Measurements from ENCODE around the gene MRPL46. TPM values are rescaled to one million over a fixed set of nuclear protein-coding genes. Genes with fewer than 3 reads are reported as not detected.

The MRPL46 gene
- total RNA-seq, 1 donor from 2014 or later = 17.8 TPM

DNA sequence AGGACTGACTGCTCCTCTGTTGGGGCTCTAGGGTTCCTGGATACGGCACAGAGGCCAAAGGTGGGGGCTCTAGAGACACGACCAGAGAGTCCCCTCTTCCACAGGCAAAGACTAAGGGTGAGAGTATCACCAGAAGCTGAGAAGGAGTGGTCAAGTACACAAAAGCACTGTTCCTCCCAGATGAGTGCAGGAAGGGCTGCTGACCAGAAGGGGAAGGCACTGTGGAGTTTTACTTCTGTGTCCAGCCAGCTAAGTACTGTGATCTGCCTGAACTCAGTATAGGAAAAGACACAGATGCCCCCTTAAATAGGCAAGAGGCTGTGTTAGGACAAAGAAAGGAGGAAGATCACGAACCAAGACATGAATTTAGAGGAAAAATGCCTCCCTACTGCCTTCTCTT lies 12.0 kb upstream of the MRPL46 start:
- Mint-ChIP-seq H3K4me1 (peaks cover 13% of the 10 kb centered on the region), H3K27ac (no peak overlapping the region), H3K27me3 (ENCODE audit: insufficient read depth, low read depth) (peaks cover 17% of the 10 kb centered on the region), H3K4me3 (no peak overlapping the region), H3K9me3 (no peaks in the 10 kb centered on the region), H3K36me3 (peaks cover 16% of the 10 kb centered on the region)
- H3K4me3 ChIP-seq = no peak overlapping the region
- TF ChIP-seq EZH2 (IDR thresholded peaks at IDR 0.05) (no peak), EZH2phosphoT487 (IDR thresholded peaks at IDR 0.05) (no peak)
- TF ChIP-seq, protein P1, sequence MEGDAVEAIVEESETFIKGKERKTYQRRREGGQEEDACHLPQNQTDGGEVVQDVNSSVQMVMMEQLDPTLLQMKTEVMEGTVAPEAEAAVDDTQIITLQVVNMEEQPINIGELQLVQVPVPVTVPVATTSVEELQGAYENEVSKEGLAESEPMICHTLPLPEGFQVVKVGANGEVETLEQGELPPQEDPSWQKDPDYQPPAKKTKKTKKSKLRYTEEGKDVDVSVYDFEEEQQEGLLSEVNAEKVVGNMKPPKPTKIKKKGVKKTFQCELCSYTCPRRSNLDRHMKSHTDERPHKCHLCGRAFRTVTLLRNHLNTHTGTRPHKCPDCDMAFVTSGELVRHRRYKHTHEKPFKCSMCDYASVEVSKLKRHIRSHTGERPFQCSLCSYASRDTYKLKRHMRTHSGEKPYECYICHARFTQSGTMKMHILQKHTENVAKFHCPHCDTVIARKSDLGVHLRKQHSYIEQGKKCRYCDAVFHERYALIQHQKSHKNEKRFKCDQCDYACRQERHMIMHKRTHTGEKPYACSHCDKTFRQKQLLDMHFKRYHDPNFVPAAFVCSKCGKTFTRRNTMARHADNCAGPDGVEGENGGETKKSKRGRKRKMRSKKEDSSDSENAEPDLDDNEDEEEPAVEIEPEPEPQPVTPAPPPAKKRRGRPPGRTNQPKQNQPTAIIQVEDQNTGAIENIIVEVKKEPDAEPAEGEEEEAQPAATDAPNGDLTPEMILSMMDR (IDR thresholded peaks at IDR 0.05) = no peak
- no peaks in the 10 kb centered on the region for H4K20me1 ChIP-seq (ENCODE audit: low read depth)
- no peak for DNase-seq (ENCODE audit: low spot score)
- H2AFZ ChIP-seq (replicated peaks) = no peak overlapping the region
- peaks cover 10% of the 10 kb centered on the region for H3F3A ChIP-seq (ENCODE audit: low read depth)
- no peak overlapping the region for H3K4me2 ChIP-seq
- no peaks in the 10 kb centered on the region for H3K36me3 ChIP-seq
- peaks cover 19% of the 10 kb centered on the region for H3K27me3 ChIP-seq
- H3K27ac ChIP-seq = no peak overlapping the region
- no peaks in the 10 kb centered on the region for H3K79me2 ChIP-seq (ENCODE audit: low read depth)
- no peak overlapping the region for H3K9ac ChIP-seq
- H3K4me1 ChIP-seq = peaks cover 9% of the 10 kb centered on the region
- no peaks in the 10 kb centered on the region for H3K9me3 ChIP-seq (ENCODE audit: low read depth)

DNA sequence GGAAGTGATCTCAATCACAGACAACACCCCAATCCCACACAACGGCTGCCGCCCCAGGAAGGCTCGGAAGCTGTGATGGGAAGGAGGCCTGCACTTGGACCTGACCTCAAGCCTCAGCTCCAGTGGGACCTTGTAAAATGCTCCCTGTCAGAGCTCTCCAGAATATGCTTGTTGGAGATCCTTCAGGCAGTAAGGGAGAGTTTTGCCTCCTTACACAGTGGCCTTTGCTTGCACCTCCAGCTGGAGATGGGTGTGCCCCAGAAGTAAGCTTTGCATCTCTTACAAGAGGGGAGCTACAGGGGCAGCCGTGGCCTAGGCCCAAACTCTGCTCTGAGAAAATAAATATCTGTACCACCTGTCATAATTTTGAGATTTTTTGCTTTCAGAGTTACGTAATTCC lies 10.7 kb upstream of the MRPL46 start:
- peaks cover 10% of the 10 kb centered on the region for H3K4me1 Mint-ChIP-seq
- no peak overlapping the region for H3K4me3 ChIP-seq
- DNase-seq (ENCODE audit: low spot score) = no peak
- no peaks in the 10 kb centered on the region for H3K9me3 Mint-ChIP-seq
- no peak overlapping the region for H3K27ac Mint-ChIP-seq
- peaks cover 14% of the 10 kb centered on the region for H3K27me3 Mint-ChIP-seq (ENCODE audit: insufficient read depth, low read depth)
- H3K4me2 ChIP-seq = no peak overlapping the region
- no peak overlapping the region for H3K9ac ChIP-seq
- H3K9me3 ChIP-seq (ENCODE audit: low read depth) = no peaks in the 10 kb centered on the region
- TF ChIP-seq, protein P1 (IDR thresholded peaks at IDR 0.05) = no peak
- TF ChIP-seq EZH2 (IDR thresholded peaks at IDR 0.05) = no peak
- TF ChIP-seq EZH2phosphoT487 (IDR thresholded peaks at IDR 0.05) = no peak
- peaks cover 7% of the 10 kb centered on the region for H3K27me3 ChIP-seq
- no peaks in the 10 kb centered on the region for H3K79me2 ChIP-seq (ENCODE audit: low read depth)
- no peak overlapping the region for H3K4me3 Mint-ChIP-seq
- no peak overlapping the region for H3K27ac ChIP-seq
- H3K36me3 ChIP-seq = no peaks in the 10 kb centered on the region
- no peaks in the 10 kb centered on the region for H4K20me1 ChIP-seq (ENCODE audit: low read depth)
- H3K36me3 Mint-ChIP-seq = peaks cover 16% of the 10 kb centered on the region
- H2AFZ ChIP-seq (replicated peaks) = no peak overlapping the region
- H3K4me1 ChIP-seq = no peaks in the 10 kb centered on the region
- peaks cover 4% of the 10 kb centered on the region for H3F3A ChIP-seq (ENCODE audit: low read depth)

DNA sequence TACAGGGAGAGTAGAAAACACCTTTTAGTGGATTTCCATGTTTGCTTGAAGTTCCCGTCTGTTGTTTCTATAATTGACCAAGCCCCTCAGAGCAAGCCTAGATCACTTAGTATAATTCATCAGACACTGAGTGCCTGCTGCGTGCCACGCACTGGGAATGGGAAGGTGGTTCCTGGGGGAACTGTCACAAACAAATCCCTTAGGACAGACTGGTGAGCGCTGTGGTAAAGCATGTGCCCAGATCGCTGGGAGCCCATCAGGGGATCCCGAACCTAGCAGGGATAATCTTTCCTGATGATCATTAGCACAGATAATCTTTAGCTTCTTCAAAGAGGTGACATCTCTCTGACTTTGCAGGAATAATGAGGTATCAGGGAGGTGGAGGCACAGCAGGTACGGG lies 9.9 kb upstream of the MRPL46 start:
- H3K9me3 ChIP-seq (ENCODE audit: low read depth) = no peaks in the 10 kb centered on the region
- Mint-ChIP-seq H3K36me3 (peaks cover 16% of the 10 kb centered on the region), H3K9me3 (no peaks in the 10 kb centered on the region), H3K4me3 (peak overlapping the region; percentile 38), H3K27ac (no peak overlapping the region), H3K4me1 (peaks cover 5% of the 10 kb centered on the region), H3K27me3 (ENCODE audit: insufficient read depth, low read depth) (peaks cover 9% of the 10 kb centered on the region)
- no peak overlapping the region for H3K4me3 ChIP-seq
- peaks cover 4% of the 10 kb centered on the region for H3F3A ChIP-seq (ENCODE audit: low read depth)
- H3K79me2 ChIP-seq (ENCODE audit: low read depth) = no peaks in the 10 kb centered on the region
- H3K27me3 ChIP-seq = no peaks in the 10 kb centered on the region
- no peak overlapping the region for H3K27ac ChIP-seq
- no peak overlapping the region for H3K4me2 ChIP-seq
- no peak overlapping the region for H3K9ac ChIP-seq
- TF ChIP-seq EZH2 (IDR thresholded peaks at IDR 0.05) = no peak
- TF ChIP-seq EZH2phosphoT487 (IDR thresholded peaks at IDR 0.05) = no peak
- TF ChIP-seq, protein P1 (IDR thresholded peaks at IDR 0.05) = no peak
- no peak for DNase-seq (ENCODE audit: low spot score)
- no peaks in the 10 kb centered on the region for H3K4me1 ChIP-seq
- no peaks in the 10 kb centered on the region for H4K20me1 ChIP-seq (ENCODE audit: low read depth)
- no peak overlapping the region for H2AFZ ChIP-seq (replicated peaks)
- H3K36me3 ChIP-seq = no peaks in the 10 kb centered on the region
